NCI-H774 (cell line): ENCODE measurements around the gene FCER1A.

Experiments
- DNase-seq: peaks from one replicate; lab custom pipeline; 2025; lab: John Stamatoyannopoulos, UW

FCER1A gene

DNA sequence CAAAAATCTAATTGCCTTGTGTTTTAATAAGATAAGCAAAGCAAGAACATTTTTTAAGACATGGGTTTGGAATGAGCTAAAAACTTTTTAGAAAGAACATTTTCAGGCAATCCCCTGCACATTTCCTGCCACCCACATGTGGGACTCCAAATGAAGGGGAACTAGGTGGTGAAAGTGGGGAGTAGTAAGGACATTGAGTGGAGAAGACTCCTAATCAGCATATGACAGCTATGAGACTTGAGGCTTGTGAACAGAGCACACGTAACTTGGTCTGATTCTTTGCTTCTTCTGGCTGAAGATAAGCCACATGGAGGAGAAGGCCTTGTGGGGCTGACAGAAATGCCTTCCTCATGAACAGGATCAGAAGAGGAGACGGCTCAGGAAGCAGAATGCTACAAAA, 50.3 kb downstream of the FCER1A start:
- DNase-seq, result no peak
